GM19043 (cell line): ENCODE results near the gene CD248.
"Not testable (repeated sequence)": the region's sequence is repeated elsewhere in the genome, so short reads cannot be mapped to it uniquely, and the experiment has no call there.

Source experiments
- ATAC-seq: cut with Tn5 transposase; IDR thresholded peaks from one replicate; pipeline ENCODE4 v1.9.1; 2021; ENCODE audit warnings: low read depth; ENCODE audit not compliant: unreplicated experiment

CD248 gene

DNA sequence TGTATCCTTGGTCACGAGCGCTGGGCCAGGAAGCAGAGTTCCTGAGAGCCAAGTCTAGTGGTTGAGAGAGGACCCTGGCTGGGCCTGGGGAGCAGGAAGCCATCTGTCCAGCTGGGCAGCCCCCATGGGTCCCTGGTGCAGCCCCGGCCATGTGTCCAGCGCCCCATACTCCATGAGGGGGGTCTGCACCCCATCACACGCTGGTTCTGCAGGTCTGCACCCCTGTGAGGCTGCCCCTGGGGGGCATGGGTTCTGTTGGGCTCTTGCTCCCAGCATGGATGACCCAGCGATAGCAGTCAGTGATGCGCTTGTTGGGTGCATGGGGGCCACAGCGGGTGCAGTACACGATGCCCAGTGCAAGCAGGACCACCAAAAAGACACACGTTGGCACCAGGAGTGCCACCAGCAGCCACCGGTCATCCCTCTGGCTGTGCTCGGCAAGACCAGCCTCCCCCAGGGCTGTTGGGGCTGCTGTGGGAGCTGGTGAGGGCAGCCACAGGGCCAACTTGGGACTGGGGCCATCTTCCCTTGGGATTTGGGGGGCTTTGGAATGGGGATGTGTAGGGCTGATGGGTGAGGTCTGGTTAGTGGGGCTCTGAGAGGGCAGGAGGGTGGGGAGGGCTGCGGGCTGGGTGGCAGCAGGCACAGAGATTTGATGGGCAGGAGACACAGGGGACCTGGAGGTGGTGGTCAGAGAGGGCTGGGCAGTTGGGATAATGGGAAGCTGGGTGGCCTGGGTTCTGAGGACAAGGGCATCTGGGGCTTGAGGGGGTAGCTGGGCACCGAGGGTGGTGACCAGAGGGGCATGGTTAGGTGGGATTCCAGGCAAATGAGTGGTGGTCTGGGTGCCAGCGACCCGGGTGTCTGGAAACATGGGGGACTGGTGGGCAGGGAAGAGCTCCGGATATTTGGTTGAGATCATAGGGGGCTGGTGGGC is 2.0 kb downstream of the CD248 start:
- ATAC-seq = no peak

- ATAC-seq = no peak
These were observed 2.7 kb downstream of the CD248 start for GRCh38 chr11:66314186-66314501.

- no peak for ATAC-seq
These were observed 3.3 kb downstream of the CD248 start for GRCh38 chr11:66313321-66314185.

DNA sequence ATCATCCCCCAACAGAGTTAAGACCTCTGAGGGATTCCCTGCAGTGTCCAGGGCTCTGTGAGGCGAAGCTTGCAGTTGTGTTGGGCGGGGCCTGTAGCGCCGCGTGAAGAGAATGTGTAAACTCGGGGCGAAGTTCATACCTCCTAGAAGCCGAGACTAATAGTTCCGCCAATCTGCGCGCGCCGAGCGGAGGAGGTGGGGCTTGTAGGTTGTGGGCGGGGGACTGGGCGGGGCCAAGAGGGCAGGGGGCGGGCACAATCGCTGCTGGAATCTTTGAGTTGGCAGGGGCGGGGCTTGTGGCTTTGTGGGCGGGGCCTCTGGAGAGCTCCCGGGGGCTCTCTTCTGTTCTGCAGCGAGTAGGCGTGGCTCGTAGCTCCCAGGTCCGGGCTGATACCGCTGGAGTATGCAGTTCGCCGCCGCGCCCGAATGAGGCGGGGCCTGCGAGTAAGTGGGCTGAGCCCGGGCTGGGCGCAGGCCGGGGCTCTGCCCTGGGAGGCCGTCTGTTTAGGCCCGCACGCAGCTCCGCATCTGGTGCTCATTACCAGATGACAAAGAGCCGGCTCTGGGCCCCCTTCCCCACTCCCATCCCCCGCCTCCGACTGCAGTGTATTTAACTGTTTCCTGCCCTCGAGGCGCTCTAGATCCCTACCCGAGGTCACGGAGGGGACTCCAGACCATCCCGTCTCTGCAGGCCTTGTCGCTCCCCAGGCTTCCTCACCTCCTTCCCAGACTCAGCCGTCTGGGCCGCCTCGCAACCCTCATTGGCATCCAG is 4.1 kb downstream of the CD248 start:
- peak; percentile 68 for ATAC-seq

- peak; percentile 65 for ATAC-seq
These were observed 4.8 kb downstream of the CD248 start for GRCh38 chr11:66311965-66312548.

DNA sequence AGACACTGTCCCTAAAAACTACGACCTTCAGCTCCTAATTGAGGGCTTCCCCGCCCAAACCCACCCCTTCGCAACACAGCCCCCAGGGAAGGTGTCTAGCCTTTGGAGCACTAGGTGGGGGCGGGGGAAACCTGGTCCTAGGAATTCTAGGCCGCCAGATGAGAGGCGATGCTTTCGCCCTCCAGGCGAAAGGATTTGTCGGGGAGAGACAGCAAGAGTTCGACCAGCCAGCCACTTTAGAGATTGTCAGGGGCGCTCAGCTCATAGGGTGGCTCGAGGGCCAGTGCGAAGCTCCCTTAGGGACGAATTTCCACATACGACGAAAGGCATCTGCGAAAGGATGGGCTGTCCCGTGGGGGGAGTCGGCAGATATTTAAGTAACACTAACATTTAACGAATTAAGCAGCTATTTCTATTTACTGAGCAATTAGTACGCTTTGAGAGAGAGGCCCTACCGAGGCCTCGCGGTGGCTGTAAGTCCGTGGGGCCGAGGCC is 5.3 kb downstream of the CD248 start:
- ATAC-seq = no peak

DNA sequence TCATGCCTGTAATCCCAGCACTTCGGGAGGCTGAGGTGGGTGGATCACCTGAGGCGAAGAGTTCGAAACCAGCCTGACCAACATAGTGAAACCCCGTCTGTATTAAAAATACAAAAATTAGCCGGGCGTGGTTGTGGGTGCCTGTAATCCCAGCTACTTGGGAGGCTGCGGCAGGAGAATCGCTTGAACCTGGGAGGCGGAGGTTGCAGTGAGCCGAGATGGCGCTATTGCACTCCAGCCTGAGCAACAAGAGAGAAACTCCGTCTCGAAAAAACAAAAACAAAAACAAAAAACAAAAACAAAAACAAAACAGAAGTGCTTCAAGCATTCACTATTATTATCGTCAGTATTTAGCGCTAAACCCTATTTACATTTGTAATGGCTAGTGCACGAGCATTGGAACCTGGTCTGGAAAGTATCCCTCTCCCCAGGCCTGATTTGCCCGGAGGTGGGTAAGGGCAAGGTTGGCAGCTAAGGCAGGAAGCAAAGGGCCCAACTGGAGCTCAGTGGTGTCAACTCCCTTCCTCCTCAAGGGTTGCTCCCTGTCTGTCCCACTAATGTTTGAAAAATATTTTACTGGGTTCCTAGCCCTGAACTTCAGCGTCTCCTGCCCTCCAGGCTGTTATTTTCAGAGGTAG is 5.9 kb downstream of the CD248 start:
- not testable (repeated sequence) for ATAC-seq

- ATAC-seq = no peak
These were observed 6.5 kb downstream of the CD248 start for GRCh38 chr11:66310324-66310723.

GRCh38 chr11:66309475-66309874 is 7.4 kb downstream of the CD248 start:
- no peak for ATAC-seq

DNA sequence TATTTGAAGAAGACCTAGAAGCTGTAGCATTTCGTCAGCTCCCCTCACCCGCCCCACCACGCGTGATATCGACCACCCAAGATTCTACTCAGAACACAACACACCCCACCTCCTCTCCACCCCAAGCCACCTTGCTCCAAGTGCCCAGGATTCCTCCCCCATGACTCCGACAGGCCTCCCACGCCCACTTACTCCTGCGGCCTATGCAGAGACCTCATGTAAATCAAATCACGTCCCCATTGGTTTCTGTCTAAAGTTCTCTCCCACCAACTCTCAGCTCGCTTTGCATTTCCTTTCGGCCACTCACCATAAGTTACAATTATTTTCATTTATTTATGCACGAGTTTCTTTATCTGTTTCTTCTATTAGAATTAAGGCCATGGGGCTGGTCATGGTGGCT is 14.2 kb downstream of the CD248 start:
- no peak for ATAC-seq

DNA sequence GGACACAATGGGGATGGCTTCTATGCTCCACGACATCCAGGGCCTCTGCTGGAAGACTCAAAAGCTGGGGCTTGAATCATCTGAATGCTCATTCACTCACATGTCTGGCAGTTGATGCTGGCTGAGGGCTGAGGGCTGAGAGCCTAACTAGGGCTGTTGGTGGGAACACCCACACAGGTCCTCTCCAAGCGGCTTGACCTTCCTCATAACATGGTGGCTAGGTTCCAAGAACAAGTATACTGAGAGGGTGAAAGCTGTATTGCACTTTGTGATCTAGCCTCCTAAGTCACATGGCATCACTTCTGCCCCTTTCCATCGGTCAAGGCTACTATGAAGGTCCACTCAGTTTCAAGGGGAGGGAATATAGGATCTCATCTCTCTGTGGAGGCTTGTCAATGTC is 17.7 kb downstream of the CD248 start:
- ATAC-seq = no peak

DNA sequence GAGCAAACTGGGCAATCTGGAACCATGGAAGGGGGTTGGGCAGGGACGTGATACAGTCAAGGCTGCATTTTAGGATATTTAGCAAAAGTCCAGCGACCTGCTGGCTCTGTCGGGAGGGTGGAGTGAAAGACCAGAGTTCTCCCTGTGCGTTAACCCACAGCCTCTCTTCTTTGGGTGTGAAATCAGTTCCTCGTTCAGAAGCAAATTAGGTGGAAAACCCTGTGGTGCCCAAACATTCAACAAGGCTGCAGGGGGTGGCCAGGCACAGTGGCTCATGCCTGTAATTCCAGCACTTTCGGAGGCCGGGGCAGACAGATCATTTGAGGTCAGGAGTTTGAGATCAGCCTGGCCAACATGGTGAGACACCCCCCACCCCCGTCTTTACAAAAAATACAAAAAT is 19.2 kb downstream of the CD248 start:
- ATAC-seq = no peak

DNA sequence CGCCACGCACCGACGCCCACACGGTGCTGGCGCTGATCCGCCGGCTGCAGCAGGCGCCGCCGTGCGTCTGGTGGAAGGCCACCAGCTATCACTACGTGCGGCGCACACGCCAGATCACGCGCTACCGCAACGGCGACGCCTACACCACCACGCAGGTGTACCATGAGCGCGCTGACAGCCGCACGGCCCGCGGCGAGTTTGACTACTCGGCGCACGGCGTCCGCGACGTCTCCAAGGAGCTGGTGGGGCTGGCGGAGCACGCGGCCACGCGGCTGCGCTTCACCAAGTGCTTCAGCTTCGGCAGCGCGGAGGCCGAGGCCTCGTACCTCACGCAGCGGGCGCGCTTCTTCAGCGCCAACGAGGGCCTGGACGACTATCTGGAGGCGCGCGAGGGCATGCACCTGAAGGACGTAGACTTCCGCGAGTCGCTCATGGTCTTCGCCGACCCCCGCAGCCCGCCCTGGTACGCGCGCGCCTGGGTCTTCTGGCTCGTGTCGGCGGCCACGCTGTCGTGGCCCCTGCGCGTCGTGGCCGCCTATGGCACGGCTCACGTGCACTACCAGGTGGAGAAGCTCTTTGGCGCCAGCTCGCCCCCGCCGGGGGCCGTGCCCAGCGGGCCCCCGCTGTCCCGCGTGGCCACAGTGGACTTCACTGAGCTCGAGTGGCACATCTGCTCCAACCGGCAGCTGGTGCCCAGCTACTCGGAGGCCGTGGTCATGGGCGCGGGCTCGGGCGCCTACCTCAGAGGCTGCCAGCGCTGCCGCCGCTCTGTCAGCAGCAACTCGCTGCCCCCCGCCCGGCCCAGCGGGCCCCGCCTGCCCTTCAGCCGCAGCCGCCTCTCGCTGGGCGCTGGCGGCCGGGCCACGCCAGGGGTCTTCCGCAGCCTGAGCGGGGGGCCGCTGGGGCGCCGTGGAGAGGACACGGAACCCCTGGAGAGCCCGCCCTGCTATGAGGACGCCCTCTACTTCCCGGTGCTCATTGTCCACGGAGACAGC is 21.9 kb downstream of the CD248 start:
- no peak for ATAC-seq

- ATAC-seq = no peak
These were observed 22.8 kb downstream of the CD248 start for GRCh38 chr11:66293777-66294625.

DNA sequence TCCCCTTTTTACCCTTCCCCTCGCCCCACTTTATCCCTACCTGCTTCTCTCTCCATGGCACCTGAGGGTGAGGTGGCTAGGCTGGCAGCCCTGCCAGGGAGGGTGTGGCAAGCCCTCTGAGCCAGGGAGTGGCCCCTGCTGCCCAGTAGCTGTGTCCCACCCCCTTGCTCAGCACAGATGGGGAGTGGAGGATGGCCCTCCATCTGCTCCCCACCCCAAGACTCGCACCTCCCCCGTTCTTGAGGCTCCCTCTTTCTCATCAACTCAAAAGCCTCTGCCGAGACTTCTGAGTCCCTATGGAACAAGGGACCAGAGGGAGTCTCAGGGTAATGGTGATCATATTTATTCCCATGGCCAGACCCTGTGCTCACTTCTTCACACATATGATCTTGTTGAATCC is 23.5 kb downstream of the CD248 start:
- ATAC-seq = no peak

DNA sequence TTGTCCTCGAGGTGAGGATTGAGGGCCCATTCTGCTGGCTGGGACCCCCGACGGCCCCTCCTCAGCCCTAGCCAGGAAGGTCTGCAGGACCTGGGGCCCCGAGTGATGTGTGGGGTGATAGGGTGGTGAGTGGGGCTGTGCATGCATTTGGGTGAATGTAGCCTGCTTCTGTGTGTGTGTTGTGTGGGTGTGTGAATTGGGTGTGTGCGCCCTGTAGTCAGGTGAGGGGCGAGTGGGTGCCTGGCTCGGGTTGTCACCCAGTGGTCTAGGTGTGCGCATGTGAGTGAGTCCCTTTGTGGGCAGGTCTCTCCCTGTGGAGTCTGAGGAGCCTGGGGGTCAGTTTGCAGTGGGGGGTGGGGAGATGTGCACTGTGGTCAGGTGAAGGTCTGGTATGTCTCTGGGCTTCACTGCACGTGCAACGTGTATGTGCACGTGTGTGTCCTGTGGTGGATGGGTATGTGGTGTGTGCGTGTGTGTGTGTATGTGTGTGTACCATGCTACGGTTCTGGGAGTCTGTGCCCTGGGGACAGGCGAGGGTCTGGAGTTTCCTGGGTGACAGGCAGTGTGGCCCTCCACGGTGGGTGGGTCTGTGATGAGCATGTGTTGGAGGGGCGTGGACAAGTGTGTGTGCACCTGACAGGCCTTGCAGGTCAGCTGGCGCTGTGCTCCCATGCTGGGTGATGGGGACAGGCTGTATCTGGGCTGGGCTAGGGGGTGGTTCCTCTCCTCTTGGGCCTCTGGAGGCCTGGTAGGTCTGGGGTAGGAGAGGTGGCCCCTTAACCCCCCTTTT is 24.1 kb downstream of the CD248 start:
- no peak for ATAC-seq
